ENCODE measurements around the gene HSPG2.

The HSPG2 gene

DNA sequence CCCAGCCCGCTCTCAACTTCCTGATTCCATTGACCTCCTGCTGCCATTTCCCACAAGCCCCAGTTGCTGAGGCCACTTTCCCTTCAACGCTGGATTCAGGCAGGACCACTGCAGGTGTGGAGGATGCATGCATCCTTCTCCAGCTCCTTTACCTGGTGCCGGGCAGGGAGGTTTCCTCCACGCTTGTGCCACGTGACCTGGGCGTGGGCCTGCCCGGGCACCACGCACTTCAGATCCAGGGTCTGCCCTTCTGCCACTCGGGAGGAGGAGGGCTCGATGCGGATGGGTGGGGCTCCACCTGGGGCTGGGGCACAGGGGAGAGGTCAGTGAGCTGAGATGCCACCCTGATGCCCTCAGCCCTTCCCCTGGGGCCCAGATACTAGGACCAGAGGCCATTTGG lies 93.1 kb downstream of the HSPG2 start:
- H3K4me3 ChIP-seq (ENCODE audit: low read depth, low read length), result no peak overlapping the region
- CTCF ChIA-PET, result no interaction called here
- POLR2A ChIA-PET, result no interaction called here
- TF ChIP-seq, protein P1, sequence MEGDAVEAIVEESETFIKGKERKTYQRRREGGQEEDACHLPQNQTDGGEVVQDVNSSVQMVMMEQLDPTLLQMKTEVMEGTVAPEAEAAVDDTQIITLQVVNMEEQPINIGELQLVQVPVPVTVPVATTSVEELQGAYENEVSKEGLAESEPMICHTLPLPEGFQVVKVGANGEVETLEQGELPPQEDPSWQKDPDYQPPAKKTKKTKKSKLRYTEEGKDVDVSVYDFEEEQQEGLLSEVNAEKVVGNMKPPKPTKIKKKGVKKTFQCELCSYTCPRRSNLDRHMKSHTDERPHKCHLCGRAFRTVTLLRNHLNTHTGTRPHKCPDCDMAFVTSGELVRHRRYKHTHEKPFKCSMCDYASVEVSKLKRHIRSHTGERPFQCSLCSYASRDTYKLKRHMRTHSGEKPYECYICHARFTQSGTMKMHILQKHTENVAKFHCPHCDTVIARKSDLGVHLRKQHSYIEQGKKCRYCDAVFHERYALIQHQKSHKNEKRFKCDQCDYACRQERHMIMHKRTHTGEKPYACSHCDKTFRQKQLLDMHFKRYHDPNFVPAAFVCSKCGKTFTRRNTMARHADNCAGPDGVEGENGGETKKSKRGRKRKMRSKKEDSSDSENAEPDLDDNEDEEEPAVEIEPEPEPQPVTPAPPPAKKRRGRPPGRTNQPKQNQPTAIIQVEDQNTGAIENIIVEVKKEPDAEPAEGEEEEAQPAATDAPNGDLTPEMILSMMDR (IDR thresholded peaks at IDR 0.05; ENCODE audit: insufficient read depth, low read length, missing control alignments), result no peak
- no peak for DNase-seq (ENCODE audit: low read depth, low spot score)

DNA sequence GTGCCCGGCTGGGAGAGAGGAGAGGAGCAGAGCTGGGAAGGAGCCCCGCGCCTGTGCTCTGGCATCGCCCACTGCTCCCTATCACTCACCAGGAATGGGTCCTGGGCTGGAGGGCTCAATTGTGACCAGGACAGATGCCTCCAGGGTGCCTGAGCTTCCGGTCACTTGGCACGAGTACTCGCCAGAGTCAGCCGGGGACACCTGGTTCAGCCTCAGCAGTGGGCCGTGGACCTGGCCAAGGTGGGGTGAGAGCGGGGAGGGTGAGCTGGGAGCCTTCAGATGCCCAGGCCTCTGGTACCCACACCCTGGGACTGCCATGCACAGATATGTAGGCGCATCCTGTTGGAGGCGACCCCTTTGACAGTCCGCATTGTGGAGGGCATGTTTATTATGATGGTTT lies 93.9 kb downstream of the HSPG2 start:
- H3K4me3 ChIP-seq (ENCODE audit: low read depth, low read length), result no peak overlapping the region
- DNase-seq (ENCODE audit: low read depth, low spot score), result no peak
- ChIA-PET CTCF (no interaction called here), POLR2A (no interaction called here)
- TF ChIP-seq, protein P1 (IDR thresholded peaks at IDR 0.05; ENCODE audit: insufficient read depth, low read length, missing control alignments), result no peak

DNA sequence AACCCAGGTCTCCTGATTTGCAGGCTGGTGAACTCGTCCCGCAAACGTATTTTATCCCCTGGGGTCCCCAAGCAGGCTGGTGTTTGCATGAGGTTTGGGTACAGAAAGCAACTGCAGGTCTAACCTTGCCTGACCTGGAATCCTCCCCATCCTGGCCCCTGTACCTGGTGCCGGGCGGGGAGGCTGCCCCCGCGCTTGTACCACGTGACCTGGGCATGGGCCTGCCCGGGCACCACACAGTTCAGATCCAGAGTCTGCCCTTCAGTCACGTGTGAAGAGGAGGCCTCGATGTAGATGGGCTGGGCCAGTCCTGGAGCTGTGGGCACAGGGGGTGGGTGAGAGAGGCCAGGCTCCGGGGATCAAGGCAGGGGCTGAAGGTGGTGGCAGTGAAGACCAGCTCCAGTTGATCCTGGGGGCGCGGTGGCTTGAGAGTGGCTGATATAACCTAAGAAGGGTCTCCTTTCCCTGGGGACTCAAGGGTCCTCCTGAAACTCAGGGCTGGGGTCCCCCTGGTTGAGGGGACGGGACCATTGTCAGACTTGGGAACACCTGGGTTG lies 94.4 kb downstream of the HSPG2 start:
- DNase-seq (ENCODE audit: low read depth, low spot score), result no peak
- no peak overlapping the region for H3K4me3 ChIP-seq (ENCODE audit: low read depth, low read length)
- POLR2A ChIA-PET, result no interaction called here
- CTCF ChIA-PET, result no interaction called here
- TF ChIP-seq, protein P1 (IDR thresholded peaks at IDR 0.05; ENCODE audit: insufficient read depth, low read length, missing control alignments), result no peak

DNA sequence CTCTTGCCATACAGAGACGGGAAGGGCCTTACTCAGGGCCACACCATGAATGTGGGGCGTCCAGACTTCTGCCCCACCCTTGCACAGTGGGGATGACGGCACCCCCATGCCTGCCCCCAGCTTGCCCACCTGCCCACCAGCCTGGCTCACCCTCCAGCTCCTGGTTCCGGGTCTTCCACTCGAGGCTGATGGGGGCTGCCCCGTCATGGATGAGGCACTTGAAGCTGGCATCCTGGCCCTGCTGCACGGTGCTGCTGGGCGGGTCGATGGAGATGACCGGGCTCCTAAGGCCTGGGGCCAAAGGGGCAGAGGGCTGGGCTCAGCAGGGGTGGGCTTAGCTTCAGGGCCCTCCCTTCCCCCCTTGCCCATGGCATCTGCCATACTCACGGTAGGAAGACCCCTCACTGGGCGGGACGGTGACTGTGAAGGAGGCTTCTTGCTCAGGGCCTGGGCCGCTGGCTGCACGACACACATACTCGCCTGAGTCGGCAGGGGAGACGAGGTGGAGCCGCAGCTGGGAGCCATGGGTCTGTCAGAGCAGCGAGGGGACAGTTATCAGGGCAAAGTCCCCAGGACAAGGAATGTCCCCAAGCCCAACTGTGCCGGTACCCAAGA lies 95.2 kb downstream of the HSPG2 start:
- TF ChIP-seq, protein P1 (IDR thresholded peaks at IDR 0.05; ENCODE audit: insufficient read depth, low read length, missing control alignments), result no peak
- POLR2A ChIA-PET, result interaction anchor here (1.2 kb wide), 1 partner anchor 11 kb away, joined by 3 read pairs; no protein-coding TSS in a partner anchor
- CTCF ChIA-PET, result no interaction called here
- DNase-seq (ENCODE audit: low read depth, low spot score), result no peak
- H3K4me3 ChIP-seq (ENCODE audit: low read depth, low read length), result no peak overlapping the region

DNA sequence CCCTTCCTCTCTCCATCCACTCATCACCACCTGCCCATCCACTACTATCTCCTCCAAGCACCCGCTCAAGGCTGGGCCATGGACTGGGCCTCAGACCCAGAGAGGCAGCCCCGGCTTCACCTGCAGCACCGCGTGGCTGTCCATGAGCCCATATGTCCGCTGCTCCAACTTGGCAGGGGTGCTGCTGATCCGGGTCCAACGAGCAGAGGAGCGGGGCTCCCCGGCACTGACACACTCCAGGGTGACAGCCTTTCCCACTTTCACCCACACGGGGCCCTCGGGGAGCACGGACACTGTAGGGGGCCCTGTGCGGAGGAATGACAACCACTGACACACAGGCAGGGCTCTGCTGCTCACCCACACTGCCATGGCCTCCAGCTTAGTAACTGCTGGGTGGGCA lies 96.1 kb downstream of the HSPG2 start:
- TF ChIP-seq, protein P1 (IDR thresholded peaks at IDR 0.05; ENCODE audit: insufficient read depth, low read length, missing control alignments), result no peak
- CTCF ChIA-PET, result no interaction called here
- POLR2A ChIA-PET, result interaction anchor here (1.2 kb wide), 1 partner anchor 12 kb away, joined by 3 read pairs; no protein-coding TSS in a partner anchor
- H3K4me3 ChIP-seq (ENCODE audit: low read depth, low read length), result no peak overlapping the region
- no peak for DNase-seq (ENCODE audit: low read depth, low spot score)

DNA sequence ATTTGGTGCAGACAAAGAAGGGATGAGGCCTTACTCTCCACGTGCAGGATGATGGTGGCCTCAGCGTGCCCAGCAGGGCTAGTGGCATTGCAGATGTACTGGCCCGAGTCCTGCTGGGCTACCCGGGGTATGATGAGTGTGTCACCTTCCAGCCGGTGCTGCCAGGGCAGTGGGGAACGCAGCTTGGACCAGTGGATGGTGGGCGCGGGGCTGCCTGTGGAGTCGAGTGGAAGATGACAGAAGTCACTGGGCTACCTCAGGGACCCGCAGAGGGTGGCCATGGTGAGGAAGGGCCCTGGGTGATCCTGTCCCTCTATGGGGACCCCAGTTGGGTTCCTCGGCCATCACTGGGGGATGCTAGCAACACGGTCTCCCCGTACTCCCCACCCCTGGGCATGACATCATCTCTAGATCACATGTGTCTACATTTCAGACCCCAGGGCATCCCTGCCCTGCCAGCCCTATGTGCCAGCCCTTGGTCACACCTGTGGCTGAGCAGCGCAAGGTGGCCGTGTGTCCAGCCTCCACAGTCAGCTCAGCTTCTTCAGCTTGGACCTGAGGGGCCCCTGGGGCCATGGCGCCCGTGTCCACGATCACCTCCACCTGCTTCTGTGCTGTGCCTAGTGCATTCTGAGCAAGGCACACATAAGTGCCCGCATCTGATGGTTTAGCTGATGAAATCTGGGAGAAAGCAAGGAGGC lies 97.6 kb downstream of the HSPG2 start:
- no peak overlapping the region for H3K4me3 ChIP-seq (ENCODE audit: low read depth, low read length)
- POLR2A ChIA-PET, result no interaction called here
- DNase-seq (ENCODE audit: low read depth, low spot score), result no peak
- TF ChIP-seq, protein P1 (IDR thresholded peaks at IDR 0.05; ENCODE audit: insufficient read depth, low read length, missing control alignments), result no peak
- CTCF ChIA-PET, result no interaction called here
